ENCODE measurements around the gene COG5. TPM values are rescaled to one million over a fixed set of nuclear protein-coding genes. Genes with fewer than 3 reads are reported as not detected.

Gene COG5
- total RNA-seq, 2 donors from 2014 or later, result 50.1 to 102 TPM

- TF ChIP-seq CTCF (IDR thresholded peaks at IDR 0.05), result no peak
- no peak for TF ChIP-seq POLR2A (IDR thresholded peaks at IDR 0.05)
- H3K4me3 ChIP-seq, result no peak overlapping the region
Observed at GRCh38 chr7:107442678-107443077, 121.0 kb downstream of the COG5 start.

DNA sequence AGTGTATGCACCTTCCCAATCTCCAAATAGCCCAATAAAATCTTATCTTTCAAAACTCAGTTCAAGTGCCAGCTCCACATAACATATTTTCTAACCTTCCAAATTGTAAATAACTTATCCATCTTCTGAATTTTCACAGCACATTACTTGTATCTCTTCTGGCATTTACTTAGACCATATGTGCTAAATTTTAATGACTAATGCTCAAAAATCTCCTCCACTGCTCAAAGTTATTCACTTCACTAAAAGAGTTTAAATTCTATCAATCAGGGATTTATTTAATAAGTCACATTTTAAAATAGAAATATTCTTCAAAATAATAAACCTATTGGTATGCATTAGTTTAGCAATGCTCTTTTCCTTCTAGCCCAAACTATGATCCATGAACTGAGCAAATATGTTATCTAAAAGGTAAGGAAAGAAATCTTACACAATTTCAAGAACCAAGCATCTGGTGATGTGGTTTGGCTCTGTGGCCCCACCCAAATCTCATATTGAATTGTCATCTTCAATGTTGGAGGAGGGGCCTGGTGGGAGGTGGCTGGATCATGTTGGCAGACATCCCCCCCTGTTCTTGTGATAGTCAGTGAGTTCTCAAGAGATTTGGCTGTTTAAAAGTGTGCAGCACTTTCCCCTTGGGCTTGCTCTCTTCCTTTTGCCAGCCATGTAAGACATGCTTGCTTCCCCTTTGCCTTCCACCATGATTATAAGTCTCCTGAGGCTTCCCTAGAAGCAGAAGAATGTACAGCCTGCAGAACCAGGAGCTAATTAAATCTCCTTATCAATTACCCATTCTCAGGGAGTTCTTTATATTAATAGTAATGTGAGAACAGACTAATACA lies 121.9 kb downstream of the COG5 start:
- intact Hi-C loops (cut with DNase I), result no loop called here
- no peak for TF ChIP-seq POLR2A (IDR thresholded peaks at IDR 0.05)
- no peak for TF ChIP-seq CTCF (IDR thresholded peaks at IDR 0.05)
- H3K27ac ChIP-seq, result no peak overlapping the region
- DNase-seq (no peak), ATAC-seq (no peak)
- H3K27me3 ChIP-seq, result no peaks in the 10 kb centered on the region
- H3K9me3 ChIP-seq, result no peaks in the 10 kb centered on the region
- H3K36me3 ChIP-seq (replicated peaks in 1 of 2; ENCODE audit: insufficient read depth in 1 of 2, low read depth in 2 of 2), result no peaks in the 10 kb centered on the region
- no peaks in the 10 kb centered on the region for H3K4me1 ChIP-seq
- H3K4me3 ChIP-seq, result no peak overlapping the region

More at GRCh38 chr7:107442678-107443077, 121.0 kb downstream of the COG5 start:
- 98 to 100% methylated on average over 1 of the region's 1 CpG for WGBS, 2 donors
- Histone ChIP-seq H3K27ac (no peak overlapping the region), H3K36me3 (replicated peaks in 1 of 2; ENCODE audit: insufficient read depth in 1 of 2, low read depth in 2 of 2) (no peaks in the 10 kb centered on the region), H3K9me3 (no peaks in the 10 kb centered on the region), H3K27me3 (no peaks in the 10 kb centered on the region), H3K4me1 (no peaks in the 10 kb centered on the region)
- ATAC-seq (no peak), DNase-seq (no peak)
- intact Hi-C loops (cut with DNase I), result no loop called here

DNA sequence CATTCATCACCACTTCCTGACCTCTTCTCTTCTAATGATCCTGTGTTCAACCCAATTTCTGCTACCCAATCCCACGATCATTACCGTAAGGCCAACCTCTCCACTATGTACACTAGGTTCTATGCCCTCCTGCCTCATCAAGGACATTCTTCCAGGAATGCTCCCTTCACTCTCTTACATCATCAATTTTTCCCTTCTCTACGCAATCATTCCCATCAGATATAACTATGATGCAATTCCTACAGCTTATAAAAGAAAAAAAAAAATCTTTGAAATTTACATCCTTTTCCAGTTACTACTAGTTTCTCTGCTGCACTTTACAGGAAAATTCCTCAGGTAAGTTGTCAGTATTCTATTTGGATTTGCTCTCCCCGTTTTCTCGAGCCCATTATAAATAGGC lies 124.7 kb downstream of the COG5 start:
- Histone ChIP-seq H3K36me3 (replicated peaks in 1 of 2; ENCODE audit: insufficient read depth in 1 of 2, low read depth in 2 of 2) (no peaks in the 10 kb centered on the region), H3K9me3 (no peaks in the 10 kb centered on the region), H3K4me1 (no peaks in the 10 kb centered on the region), H3K4me3 (no peak overlapping the region), H3K27me3 (no peaks in the 10 kb centered on the region), H3K27ac (no peak overlapping the region)
- ATAC-seq (no peak), DNase-seq (no peak)
- 89 to 95% methylated on average over 5 of the region's 5 CpGs for WGBS, 2 donors
- TF ChIP-seq POLR2A (IDR thresholded peaks at IDR 0.05), result no peak
- intact Hi-C loops (cut with DNase I), result no loop called here

DNA sequence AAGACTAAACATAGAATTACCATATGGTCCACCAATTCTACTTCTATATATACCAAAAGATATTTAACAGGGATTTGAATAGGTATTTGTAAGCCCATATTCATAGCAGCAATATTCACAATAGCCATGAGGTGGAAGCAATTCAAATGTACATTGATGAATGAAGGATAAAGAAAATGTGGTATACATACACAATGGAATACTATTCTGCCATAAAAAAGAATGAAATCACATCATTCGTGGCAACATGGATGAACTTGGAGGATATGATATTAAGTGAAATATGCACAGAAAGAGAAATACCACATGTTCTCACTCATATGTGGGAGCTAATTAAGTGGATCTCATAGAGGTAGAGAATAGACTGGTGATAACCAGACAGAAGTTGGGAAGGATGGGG lies 128.0 kb downstream of the COG5 start:
- DNase-seq (no peak), ATAC-seq (no peak)
- Histone ChIP-seq H3K4me3 (no peak overlapping the region), H3K27ac (no peak overlapping the region), H3K9me3 (no peaks in the 10 kb centered on the region), H3K36me3 (replicated peaks in 1 of 2; ENCODE audit: insufficient read depth in 1 of 2, low read depth in 2 of 2) (no peaks in the 10 kb centered on the region), H3K4me1 (no peaks in the 10 kb centered on the region), H3K27me3 (no peaks in the 10 kb centered on the region)
- TF ChIP-seq CTCF (IDR thresholded peaks at IDR 0.05), result no peak
- TF ChIP-seq POLR2A (IDR thresholded peaks at IDR 0.05), result no peak
- intact Hi-C loops (cut with DNase I), result no loop called here
- 90% methylated on average over 1 of the region's 1 CpG for WGBS, 2 donors

DNA sequence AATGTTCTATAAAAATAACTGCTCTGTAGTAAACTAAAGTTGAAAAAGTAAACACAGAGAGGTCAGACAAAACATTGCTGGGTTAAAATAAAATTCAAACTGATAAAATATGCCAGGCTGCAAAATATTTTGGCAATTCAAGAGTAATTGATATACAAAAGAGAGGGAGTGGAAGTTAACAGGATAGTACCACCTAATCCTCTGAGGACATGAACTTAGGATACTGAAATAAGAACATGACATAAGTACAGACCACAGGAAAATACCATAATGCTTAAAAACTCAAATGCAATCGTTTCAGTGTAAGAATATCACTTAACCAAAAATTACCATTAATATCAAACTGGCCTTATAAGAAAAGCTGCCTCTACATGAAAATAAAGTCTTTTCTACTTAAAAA lies 131.5 kb downstream of the COG5 start:
- intact Hi-C loops (cut with DNase I), result no loop called here
- no peak for DNase-seq
- H3K4me1 ChIP-seq, result peaks cover 5% of the 10 kb centered on the region
- no peaks in the 10 kb centered on the region for H3K27me3 ChIP-seq
- H3K27ac ChIP-seq, result no peak overlapping the region
- no peak for TF ChIP-seq CTCF (IDR thresholded peaks at IDR 0.05)
- TF ChIP-seq POLR2A (IDR thresholded peaks at IDR 0.05), result no peak
- 74 to 81% methylated on average over 1 of the region's 1 CpG for WGBS, 2 donors
- no peaks in the 10 kb centered on the region for H3K36me3 ChIP-seq (replicated peaks in 1 of 2; ENCODE audit: insufficient read depth in 1 of 2, low read depth in 2 of 2)
- H3K4me3 ChIP-seq, result no peak overlapping the region
- no peaks in the 10 kb centered on the region for H3K9me3 ChIP-seq
- ATAC-seq, result no peak
